Keratinocyte (primary cell): ENCODE data around the gene HHIP. TPM values are rescaled to one million over a fixed set of nuclear protein-coding genes. Genes with fewer than 3 reads are reported as not detected.

ENCODE experiments used
- DNase-seq: peaks from one replicate; pipeline ENCODE4 v3.0.0-alpha.2; 2011; ENCODE audit warnings: low read depth, missing footprints, low spot score
- FAIRE-seq: peaks from 2 replicates; lab custom pipeline; 2011; peaks lifted over from hg19 to GRCh38; lab: Jason Lieb, UNC
- H2AFZ ChIP-seq: 2 replicates; pipeline ENCODE4 v1.6.0; 2012; ENCODE audit warnings: low read length, control low read depth, inconsistent platforms; ENCODE audit not compliant: control insufficient read depth
- H3K27ac ChIP-seq: 2 replicates; pipeline ENCODE4 v1.5.1; 2011; ENCODE audit warnings: low read length; ENCODE audit not compliant: control insufficient read depth, insufficient read depth
- H3K27me3 ChIP-seq: 3 replicates; pipeline ENCODE4 v1.6.0; 2011; ENCODE audit warnings: low read length; ENCODE audit not compliant: control insufficient read depth, insufficient read depth; ENCODE audit errors: extremely low read depth
- H3K36me3 ChIP-seq, 2 experiments: 2 replicates in 1 of 2; 3 replicates in 1 of 2; pipeline ENCODE4 v1.5.1; 2011; ENCODE audit warnings: low read length in 2 of 2, mild to moderate bottlenecking in 1 of 2; ENCODE audit not compliant: control insufficient read depth in 2 of 2, insufficient read depth in 2 of 2; ENCODE audit errors: extremely low read depth in 1 of 2
- H3K4me1 ChIP-seq: 3 replicates; pipeline ENCODE4 v1.5.1; 2011; ENCODE audit warnings: low read length; ENCODE audit not compliant: control insufficient read depth, insufficient read depth; ENCODE audit errors: extremely low read depth
- H3K4me2 ChIP-seq: 3 replicates; pipeline ENCODE4 v1.6.0; 2011; ENCODE audit warnings: low read depth, low read length; ENCODE audit not compliant: control insufficient read depth, insufficient read depth; ENCODE audit errors: extremely low read depth
- H3K4me3 ChIP-seq, 3 experiments: fragments of 200-600 bp in 1 of 3; sonication (generic) in 1 of 3; 2 replicates in 2 of 3; 3 replicates in 1 of 3; pipeline ENCODE4 v1.5.1; 2011 to 2016; ENCODE audit warnings: low read length in 3 of 3, mild to moderate bottlenecking in 3 of 3, control low read depth in 2 of 3, inconsistent platforms in 1 of 3, low read depth in 1 of 3, mixed read lengths in 1 of 3, mixed run types in 1 of 3, moderate library complexity in 1 of 3; ENCODE audit not compliant: control insufficient read depth in 2 of 3, insufficient read depth in 2 of 3; ENCODE audit errors: extremely low read depth in 1 of 3
- H3K79me2 ChIP-seq: 2 replicates; pipeline ENCODE4 v1.6.0; 2012; ENCODE audit warnings: low read length; ENCODE audit not compliant: control insufficient read depth, insufficient read depth
- H3K9ac ChIP-seq: 3 replicates; pipeline ENCODE4 v1.6.0; 2011; ENCODE audit warnings: low read length; ENCODE audit not compliant: control insufficient read depth, insufficient read depth; ENCODE audit errors: extremely low read depth
- H3K9me1 ChIP-seq: 3 replicates; pipeline ENCODE4 v1.6.0; 2011; ENCODE audit warnings: low read length; ENCODE audit not compliant: control insufficient read depth, insufficient read depth; ENCODE audit errors: extremely low read depth
- H3K9me3 ChIP-seq: 2 replicates; pipeline ENCODE4 v1.5.1; 2012; ENCODE audit warnings: low read depth, low read length; ENCODE audit not compliant: control insufficient read depth
- H4K20me1 ChIP-seq: 3 replicates; pipeline ENCODE4 v1.6.0; 2011; ENCODE audit warnings: low read length; ENCODE audit not compliant: control insufficient read depth, insufficient read depth; ENCODE audit errors: extremely low read depth
- CTCF ChIP-seq, 3 experiments: IDR thresholded peaks in 1 of 3; conservative IDR thresholded peaks in 1 of 3; optimal IDR thresholded peaks in 1 of 3; 2 replicates in 2 of 3; 3 replicates in 1 of 3; pipeline versions ENCODE3 to v1.5.1; 2011; ENCODE audit warnings: low read length in 3 of 3, mild to moderate bottlenecking in 3 of 3, moderate library complexity in 2 of 3, control low read depth in 1 of 3, inconsistent platforms in 1 of 3; ENCODE audit not compliant: insufficient read depth in 2 of 3; ENCODE audit errors: extremely low read depth in 1 of 3
- EZH2 ChIP-seq: IDR thresholded peaks from one replicate; pipeline ENCODE4 v1.6.1; 2012; ENCODE audit warnings: inconsistent platforms, mild to moderate bottlenecking, low read length, moderate library complexity
- dilution Hi-C: fragments of 300-500 bp; cut with MboI; formaldehyde crosslinking; loops from one replicate; pipeline ENCODE4 v1.7.0; 2020; ENCODE audit warnings: low sequenced_read_pairs; ENCODE audit not compliant: extremely low pct_ligation_motif_present
- polyA plus RNA-seq, 5 experiments: library from polyadenylated mRNA; depleted of rRNA in 3 of 5; stranded (reverse) in 3 of 5; stranded (forward) in 1 of 5; unstranded in 1 of 5; fragments of >200 nt; gene quantifications; 1 replicate in 1 of 5; 2 replicates in 3 of 5; 3 replicates in 1 of 5; pipeline versions ENCODE4 v1.2.1 to v1.2.3, GENCODE V29; 2011 to 2012; ENCODE audit warnings: missing spikeins in 2 of 5, low read depth in 1 of 5, low replicate concordance in 1 of 5

Gene HHIP
- polyA plus RNA-seq, 1 donor (not counting 4 experiments of a cell fraction or from before 2014, with no cell fraction given) = 0.20 TPM

DNA sequence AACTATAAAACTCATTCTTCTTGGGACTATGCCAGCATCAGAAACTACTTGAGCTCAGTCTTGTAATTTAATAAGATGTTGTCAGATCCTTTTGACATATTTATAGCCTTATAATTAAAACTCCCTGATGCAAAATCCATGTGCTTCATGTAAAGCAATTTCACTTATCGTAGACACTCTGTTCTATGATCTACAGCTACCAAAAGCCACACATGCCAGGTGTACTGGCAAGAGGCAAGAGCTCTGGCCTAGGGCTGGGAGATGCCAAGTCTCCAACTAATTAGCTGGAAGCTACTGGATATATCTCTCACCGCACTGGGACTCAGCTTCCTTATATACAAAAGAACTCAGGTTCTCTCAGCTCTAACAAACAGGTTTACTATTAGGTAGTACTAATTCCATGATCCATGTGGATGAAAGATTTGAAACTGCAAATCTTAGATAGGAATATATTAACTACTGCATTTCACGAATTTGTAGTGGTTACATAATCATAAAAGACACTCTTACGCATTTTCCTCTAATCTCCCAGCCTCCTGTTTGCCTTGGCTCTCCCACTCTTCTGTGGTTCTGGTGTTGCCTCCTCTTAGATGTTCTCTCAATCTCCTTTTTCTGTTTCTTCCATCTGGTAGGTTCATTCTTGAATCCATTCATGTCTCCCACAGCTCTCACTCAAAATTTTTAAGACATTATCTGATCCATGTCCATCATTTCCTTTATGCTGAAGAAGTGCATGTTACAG, 103.0 kb downstream of the HHIP start:
- H3K36me3 ChIP-seq = no peaks in the 10 kb centered on the region
- no peaks in the 10 kb centered on the region for H3K9me1 ChIP-seq
- DNase-seq = no peak
- H2AFZ ChIP-seq = no peak overlapping the region
- no peak for FAIRE-seq
- dilution Hi-C loops = no loop called here
- H3K27ac ChIP-seq = no peak overlapping the region
- H3K9me3 ChIP-seq = no peaks in the 10 kb centered on the region
- H3K9ac ChIP-seq = no peak overlapping the region
- H4K20me1 ChIP-seq = no peaks in the 10 kb centered on the region
- no peaks in the 10 kb centered on the region for H3K27me3 ChIP-seq
- H3K4me1 ChIP-seq = no peaks in the 10 kb centered on the region
- no peaks in the 10 kb centered on the region for H3K79me2 ChIP-seq
- TF ChIP-seq EZH2 = no peak
- TF ChIP-seq CTCF (optimal IDR thresholded peaks at IDR 0.05 in 1 of 3, IDR thresholded peaks at IDR 0.05 in 1 of 3, conservative IDR thresholded peaks at IDR 0.05 in 1 of 3; ENCODE audit: extremely low read depth in 1 of 3, insufficient read depth in 2 of 3, low read length in 3 of 3) = no peak
- no peak overlapping the region for H3K4me3 ChIP-seq
- H3K4me2 ChIP-seq = no peak overlapping the region

GRCh38 chr4:144750348-144750747, 104.4 kb downstream of the HHIP start:
- Histone ChIP-seq H2AFZ (no peak overlapping the region), H3K79me2 (no peaks in the 10 kb centered on the region), H3K36me3 (no peaks in the 10 kb centered on the region), H3K9me3 (no peaks in the 10 kb centered on the region), H3K27ac (no peak overlapping the region), H3K4me2 (no peak overlapping the region), H3K27me3 (no peaks in the 10 kb centered on the region), H3K9ac (no peak overlapping the region), H4K20me1 (no peaks in the 10 kb centered on the region), H3K4me3 (no peak overlapping the region), H3K9me1 (no peaks in the 10 kb centered on the region), H3K4me1 (no peaks in the 10 kb centered on the region)
- DNase-seq = no peak
- FAIRE-seq = no peak
- no peak for TF ChIP-seq CTCF (optimal IDR thresholded peaks at IDR 0.05 in 1 of 3, IDR thresholded peaks at IDR 0.05 in 1 of 3, conservative IDR thresholded peaks at IDR 0.05 in 1 of 3; ENCODE audit: extremely low read depth in 1 of 3, insufficient read depth in 2 of 3, low read length in 3 of 3)
- dilution Hi-C loops = no loop called here
